Ovary (tissue), 1 donor: ENCODE results near the gene TRIOBP.

ENCODE experiments used
- EP300 ChIP-seq: sonication (generic); formaldehyde crosslinking; IDR thresholded peaks from one replicate; pipeline ENCODE4 v1.6.1; 2017; ENCODE audit warnings: antibody characterized with exemption
- POLR2A ChIP-seq: fragments of 450-650 bp; IDR thresholded peaks from one replicate; pipeline ENCODE4 v1.6.1; 2017; ENCODE audit warnings: antibody characterized with exemption, mild to moderate bottlenecking, moderate library complexity

DNA sequence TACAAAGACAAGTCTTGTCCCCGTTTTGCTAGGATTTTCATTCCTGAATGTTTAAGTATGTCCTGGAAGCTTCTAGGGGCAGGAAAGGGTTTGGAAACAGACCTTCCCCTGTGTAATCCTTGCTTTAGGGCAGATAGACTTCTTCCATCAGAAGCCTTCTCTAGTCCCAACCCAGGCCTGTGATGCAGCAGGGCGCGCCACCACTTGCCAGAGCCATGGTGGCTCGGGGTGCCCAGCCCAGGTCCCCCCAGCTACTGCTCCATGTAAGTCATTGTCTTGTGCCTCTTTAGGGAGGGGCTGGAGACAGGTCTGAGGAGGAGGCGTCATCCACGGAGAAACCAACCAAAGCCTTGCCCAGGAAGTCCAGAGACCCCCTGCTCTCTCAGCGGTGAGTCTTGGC lies 6.4 kb upstream of the TRIOBP start:
- TF ChIP-seq EP300, result no peak
- TF ChIP-seq POLR2A, result no peak
